Middle frontal gyrus (tissue), 1 donor: ENCODE data around the gene RALY.

Source experiments
- DNase-seq: peaks from one replicate; pipeline ENCODE4 v3.0.0-alpha.2; 2015; ENCODE audit warnings: low spot score; ENCODE audit errors: extremely low spot score

RALY gene

GRCh38 chr20:33986560-33987216 lies 7.0 kb upstream of the RALY start:
- no peak for DNase-seq

DNA sequence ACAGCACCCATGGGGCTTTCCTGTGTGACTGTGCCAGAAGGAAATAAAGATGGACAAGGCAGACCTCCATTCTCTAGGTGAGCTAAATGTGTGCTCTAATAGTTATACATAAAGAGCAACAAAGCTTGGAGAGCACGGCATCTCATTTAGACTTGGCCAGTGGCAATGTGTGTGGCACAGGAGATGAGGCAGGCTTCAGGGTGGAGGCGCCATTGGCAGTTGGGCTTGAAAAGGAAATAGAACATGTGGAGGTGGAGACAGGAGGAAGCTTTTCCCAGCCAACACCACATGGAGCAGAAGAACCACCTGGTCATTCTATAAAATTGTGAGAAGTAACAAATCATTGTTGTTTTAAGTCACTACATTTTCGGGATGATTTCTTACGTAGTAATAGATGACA lies 3.6 kb upstream of the RALY start:
- DNase-seq, result no peak

DNA sequence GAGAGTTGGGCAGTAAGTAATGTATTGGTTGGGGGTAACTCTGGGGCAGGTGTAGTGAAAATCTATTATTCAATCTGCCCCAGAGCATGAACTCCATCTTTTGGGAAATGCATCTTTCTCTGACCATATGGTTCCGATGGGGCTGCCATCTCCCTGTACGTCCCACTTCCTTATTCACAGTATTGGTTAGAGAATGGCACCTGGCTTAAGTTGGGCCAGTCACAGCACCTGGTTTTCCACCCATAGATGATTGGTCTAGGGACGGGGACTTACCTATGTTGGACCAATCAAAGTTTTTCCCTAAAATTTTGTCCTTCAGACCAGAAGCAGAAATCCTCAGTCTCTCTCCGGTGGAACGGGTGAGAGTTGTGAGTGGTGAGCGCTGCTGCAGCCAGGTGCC lies 2.2 kb upstream of the RALY start:
- no peak for DNase-seq

DNA sequence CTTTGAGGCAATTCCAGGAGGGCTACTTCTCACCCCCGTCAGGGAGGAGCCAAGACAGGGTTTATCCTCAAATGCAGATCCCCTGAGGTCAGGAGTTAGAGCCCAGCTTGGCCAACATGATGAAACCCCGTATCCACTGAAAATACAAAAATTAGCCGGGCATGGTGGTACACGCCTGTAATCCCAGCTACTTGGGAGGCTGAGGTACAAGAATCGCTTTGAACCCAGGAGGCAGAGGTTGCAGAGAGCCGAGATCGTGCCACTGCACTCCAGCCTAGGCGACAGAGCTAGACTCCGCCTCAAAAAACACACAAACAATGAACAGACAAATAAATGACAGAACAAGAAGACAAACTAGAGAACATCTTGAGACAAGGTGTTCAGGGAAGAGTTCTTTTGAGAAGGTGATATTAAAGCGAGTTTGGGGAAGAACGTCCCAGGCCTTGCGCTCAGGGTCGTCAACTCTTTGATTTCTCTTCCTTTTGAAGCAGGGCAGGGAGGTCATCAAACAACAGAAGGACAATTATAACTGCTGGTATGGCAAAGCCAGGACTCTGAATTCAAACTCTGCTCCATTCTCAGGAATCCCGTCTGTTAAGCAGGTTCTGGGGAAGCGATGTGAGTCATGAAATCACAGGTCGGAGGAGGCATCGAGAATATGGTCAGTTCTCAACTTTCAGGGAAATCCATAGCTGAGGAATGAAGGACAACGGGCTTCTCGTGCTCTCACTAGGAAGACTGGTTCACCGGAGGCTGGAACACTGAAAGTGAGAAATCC lies 1.4 kb upstream of the RALY start:
- DNase-seq, result no peak

DNA sequence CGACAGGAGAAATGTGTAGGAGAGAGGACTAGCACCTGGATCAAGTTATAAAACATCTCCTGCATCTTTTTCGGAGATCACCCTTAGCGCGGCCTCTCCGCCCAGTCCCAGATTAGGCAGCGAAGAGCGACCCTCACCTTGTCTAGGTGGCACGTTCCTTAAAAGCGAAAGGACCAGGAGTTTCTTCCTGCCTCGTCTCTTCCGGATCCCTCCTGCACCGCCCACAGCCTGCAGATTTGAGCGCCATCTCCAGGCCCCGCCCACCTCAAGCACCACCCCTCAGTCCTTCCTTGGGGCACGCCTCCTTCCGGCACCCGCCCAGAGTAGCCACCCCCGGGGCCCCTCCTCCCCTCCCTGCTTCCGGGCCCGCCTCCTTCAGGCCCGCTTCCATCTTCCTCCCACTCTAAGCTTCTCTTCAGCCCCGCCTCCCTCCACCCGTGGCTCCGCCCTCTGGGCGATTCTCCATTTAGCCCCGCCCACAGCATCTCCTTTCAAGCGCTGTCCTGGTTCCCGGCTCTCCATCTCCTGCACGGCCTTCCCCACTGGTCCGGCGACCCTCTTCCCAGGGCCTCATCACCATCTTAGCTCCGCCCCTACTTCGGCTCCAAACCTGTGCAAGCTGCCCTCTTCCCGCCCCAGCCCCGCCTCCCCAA lies 662 bp upstream of the RALY start:
- DNase-seq, result peak; percentile 94

DNA sequence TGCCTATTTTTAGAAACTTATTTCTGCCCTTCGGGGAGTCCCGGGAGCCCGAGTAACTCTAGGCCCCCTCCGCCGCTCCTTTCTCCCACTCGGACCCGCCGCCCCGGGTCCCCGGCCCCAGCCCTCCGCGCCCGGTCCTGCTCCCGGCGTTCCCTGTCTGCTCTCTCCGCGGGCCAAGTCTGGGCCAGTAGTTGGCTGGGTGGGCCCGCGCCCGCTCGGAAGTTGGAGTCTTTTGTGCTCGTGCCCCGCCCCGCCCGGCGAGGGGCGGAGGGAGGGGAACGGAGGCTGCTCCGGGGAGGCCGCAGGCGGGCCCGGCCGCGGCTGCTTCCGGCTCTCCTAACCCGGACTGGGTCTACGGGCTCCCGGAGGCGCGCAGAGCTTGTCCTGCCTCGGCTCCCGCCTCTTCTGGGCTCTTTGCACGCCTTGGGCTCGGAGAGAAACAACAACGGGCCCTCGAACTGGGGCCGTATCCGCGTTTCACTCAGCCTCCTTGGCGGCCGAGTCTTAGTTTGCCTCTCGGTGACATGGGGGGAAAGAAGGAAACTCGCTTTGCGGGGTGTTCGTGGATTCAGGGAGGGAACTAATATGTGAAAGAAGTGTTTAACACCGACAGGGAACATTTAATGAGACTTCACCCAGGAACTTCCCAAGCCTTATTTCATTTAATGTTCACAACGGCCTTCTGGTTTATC lies 657 bp downstream of the RALY start:
- peak; percentile 11 for DNase-seq

DNA sequence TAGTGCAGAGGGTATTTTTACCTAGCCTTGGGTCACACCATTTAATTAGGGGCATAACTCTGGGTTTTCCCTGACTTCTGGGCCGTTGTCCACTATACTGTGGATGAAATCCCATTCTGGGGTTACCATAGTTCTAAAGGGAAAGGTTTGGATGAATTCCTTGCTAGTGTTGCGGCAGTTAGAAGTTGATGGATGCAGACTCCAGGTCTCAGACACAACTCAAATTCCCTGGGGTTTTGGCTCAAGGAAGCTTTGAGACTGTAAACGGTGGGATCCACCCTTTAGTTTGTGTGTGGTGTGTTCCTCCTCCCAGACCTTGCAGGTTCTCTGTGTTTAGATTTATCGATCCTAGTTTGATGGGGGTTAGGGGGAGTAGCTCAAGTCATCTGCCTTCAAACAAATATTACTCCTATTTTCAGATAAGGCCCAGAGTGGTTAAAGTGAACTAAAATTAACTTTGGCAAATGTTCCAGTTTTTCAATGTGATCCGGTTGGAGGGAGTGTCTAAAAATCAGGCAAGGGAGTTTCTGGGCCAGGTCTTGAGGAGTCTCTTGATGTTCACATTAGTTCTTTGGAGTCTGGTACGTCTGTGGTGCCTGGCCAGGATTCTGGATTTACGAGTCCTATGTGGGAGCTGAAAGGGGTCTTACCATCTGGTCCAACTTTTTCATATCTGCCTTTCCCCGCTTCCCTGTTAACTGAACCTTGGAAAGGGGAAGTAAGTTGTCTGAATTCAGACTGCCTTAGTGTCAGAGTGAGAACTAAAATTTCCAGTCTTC lies 1.5 kb downstream of the RALY start:
- DNase-seq, result no peak

GRCh38 chr20:33999025-33999649 lies 5.4 kb downstream of the RALY start:
- DNase-seq, result no peak

GRCh38 chr20:34001378-34001777 lies 7.7 kb downstream of the RALY start:
- no peak for DNase-seq

DNA sequence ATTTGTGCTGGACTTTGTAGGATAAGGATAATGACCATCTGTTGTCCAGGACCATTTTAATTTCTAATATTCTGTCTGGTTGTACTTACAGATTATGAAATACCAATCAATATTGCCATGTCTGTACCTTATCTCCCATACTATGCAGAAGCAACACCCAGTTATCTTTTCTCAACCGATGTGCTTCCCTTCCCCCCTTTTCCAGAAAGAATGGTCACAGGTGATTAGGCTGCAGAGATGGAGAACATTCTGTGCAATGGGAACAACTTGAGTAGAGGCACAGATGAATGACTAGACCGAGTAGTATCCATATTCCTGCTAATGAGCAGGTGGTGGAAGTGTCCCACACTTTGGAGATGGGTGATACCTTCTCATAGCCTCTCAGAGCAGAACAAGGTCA lies 10.5 kb downstream of the RALY start:
- no peak for DNase-seq

DNA sequence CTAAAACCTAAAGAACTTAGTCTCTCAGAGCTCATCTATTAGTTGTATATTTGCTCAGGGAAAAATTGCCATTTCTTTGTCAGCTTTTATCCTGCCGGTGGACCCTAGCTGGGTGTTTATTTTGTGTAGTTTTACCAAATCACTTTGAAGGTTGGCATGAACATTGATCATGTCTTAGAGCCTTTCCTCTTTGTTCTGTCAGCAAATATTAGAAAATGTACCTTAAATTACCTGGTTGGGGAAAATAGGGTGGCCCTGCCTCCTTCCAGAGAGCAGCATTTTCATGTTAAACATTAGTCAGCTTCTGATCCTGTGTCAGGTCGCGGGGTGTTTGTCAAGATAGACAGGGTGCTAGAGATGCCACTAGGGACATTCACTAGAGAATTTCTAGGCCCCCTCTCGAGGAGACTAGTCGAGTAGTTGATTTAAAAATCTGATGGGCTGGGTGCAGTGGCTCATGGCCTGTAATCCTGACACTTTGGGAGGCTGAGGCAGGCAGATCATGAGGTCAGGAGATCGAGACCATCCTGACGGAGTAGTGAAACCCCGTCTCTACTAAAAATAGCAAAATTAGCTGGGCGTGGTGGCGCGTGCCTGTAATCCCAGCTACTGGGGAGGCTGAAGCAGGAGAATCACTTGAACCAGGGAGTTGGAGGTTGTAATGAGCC lies 11.2 kb downstream of the RALY start:
- DNase-seq, result no peak

DNA sequence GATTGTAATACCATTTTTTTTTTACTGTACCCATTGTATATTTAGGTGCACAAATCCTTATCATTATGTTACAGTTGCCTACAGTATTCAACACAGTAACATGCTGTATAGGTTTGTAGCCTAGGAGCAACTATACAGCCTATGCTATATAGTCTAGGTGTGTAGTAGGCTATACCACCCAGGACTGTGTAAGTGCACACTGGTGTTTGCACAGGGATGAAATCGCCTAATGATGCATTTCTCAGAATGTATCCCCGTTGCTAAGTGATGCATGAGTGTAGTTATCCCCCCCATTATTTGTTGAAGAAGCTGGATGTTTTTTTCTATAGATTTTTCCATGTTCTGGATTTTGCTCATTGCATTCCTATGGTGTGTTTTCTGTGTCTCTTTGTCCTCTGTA lies 12.9 kb downstream of the RALY start:
- no peak for DNase-seq

DNA sequence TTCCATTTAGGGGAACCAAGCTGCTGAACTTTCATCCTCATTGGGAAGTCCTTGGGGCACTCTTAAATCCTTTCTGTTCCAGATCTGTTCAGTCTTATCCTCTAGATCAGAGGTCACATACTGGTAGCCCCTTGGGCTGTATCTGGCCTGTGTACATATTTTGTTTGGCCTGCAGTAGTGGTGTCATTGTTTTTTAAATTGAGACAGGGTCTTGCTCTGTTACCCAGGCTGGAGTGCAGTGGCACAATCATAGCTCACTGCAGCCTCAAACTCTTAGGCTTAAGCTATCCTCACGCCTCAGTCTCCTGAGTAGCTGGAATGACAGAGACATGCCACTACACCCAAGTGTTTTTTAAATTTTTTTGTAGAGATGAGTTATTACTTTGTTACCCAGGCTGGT lies 14.8 kb downstream of the RALY start:
- no peak for DNase-seq

GRCh38 chr20:34010405-34010931 lies 16.8 kb downstream of the RALY start:
- no peak for DNase-seq

GRCh38 chr20:34011275-34011674 lies 17.6 kb downstream of the RALY start:
- no peak for DNase-seq

DNA sequence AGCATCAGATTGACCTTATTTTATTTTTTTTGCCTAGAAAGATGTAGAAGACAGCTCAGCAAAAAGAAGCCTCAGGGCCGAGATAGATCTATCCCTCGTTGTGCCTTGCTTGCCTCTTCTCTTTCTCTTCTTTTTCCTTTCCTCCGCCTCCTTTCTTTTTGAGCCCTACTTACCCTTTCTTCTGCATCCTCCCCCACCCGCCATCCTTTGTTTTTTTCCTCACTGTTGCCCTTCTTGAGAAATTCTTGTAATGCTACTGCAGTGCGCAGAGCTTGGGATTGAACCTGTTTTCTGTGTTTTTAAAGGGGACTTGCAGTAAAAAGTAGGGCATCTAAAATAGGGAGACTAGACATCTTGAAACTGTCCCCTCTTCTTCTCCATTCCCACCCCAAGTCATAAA lies 18.6 kb downstream of the RALY start:
- no peak for DNase-seq

- DNase-seq, result no peak
These were observed 19.0 kb downstream of the RALY start for GRCh38 chr20:34012735-34013134.

GRCh38 chr20:34013554-34013953 lies 19.8 kb downstream of the RALY start:
- DNase-seq, result no peak

GRCh38 chr20:34014878-34015277 lies 21.2 kb downstream of the RALY start:
- no peak for DNase-seq
